ENCODE results near the gene USP10. TPM values are rescaled to one million over a fixed set of nuclear protein-coding genes. Genes with fewer than 3 reads are reported as not detected.

USP10 gene
- total RNA-seq, 1 experiment from 2014 or later, result 203 TPM

GRCh38 chr16:84803146-84803545, 103.3 kb downstream of the USP10 start:
- WGBS (ENCODE audit: extremely low coverage, insufficient read length, low lambda C conversion rate), result no CpG with 5 or more reads among the region's 9 CpGs
- no peaks in the 10 kb centered on the region for H3K79me2 ChIP-seq (ENCODE audit: insufficient read depth, low read length)

More at GRCh38 chr16:84803146-84803545, 103.3 kb downstream of the USP10 start:
- no peak overlapping the region for H3K4me2 ChIP-seq (ENCODE audit: insufficient read depth, insufficient read length, low read length)
- no peak overlapping the region for H4K5ac ChIP-seq (ENCODE audit: insufficient read length, low read depth, low read length)
- no peaks in the 10 kb centered on the region for H4K20me1 ChIP-seq (ENCODE audit: control insufficient read depth, insufficient read depth, insufficient read length)
- no peak overlapping the region for H2BK12ac ChIP-seq (ENCODE audit: insufficient read length, low read depth, low read length)
- Mint-ChIP-seq H3K4me3 (no peak overlapping the region), H3K9me3 (peaks cover 3 to 6% of the 10 kb centered on the region in 2 experiments; a peak in 3 of 5 replicates), H3K4me1 (peaks cover 6% of the 10 kb centered on the region in 2 experiments), H3K27ac (no peak overlapping the region; a peak in 1 of 7 replicates), H3K36me3 (ENCODE audit: insufficient read depth in 1 of 3, low read depth in 3 of 3) (peaks cover 0 to 3% (median 0%) of the 10 kb centered on the region in 3 experiments; a peak in 2 of 7 replicates), H3K27me3 (ENCODE audit: low read depth) (peaks cover 7% of the 10 kb centered on the region)
- no peaks in the 10 kb centered on the region for H3K4me1 ChIP-seq (ENCODE audit: insufficient read depth, low read length)
- no peak overlapping the region for H2BK5ac ChIP-seq (ENCODE audit: insufficient read length, low read length)
- no peak for DNase-seq
- H3K27ac ChIP-seq (ENCODE audit: insufficient read length, low read depth, low read length), result no peak overlapping the region
- no peak overlapping the region for H2BK120ac ChIP-seq (ENCODE audit: low read depth, low read length, poor library complexity, severe bottlenecking)
- H3K14ac ChIP-seq (ENCODE audit: insufficient read depth, low read length), result no peak overlapping the region
- no peak overlapping the region for H3K23ac ChIP-seq (ENCODE audit: insufficient read length, low read depth, low read length)
- no peak overlapping the region for H3K4ac ChIP-seq (ENCODE audit: low read depth, low read length)
- no peak overlapping the region for H2AK5ac ChIP-seq (ENCODE audit: insufficient read length, low read length)
- H3K18ac ChIP-seq (ENCODE audit: insufficient read length, low read depth, low read length), result no peak overlapping the region
- no peaks in the 10 kb centered on the region for H3K23me2 ChIP-seq (ENCODE audit: insufficient read length, low read depth, low read length, poor library complexity, severe bottlenecking)
- no peak overlapping the region for H2BK20ac ChIP-seq (ENCODE audit: low read depth, low read length, poor library complexity, severe bottlenecking)
- no peaks in the 10 kb centered on the region for H3K27me3 ChIP-seq (ENCODE audit: insufficient read depth, low read length)
- H3K9ac ChIP-seq (ENCODE audit: extremely low read depth, insufficient read length, low read length), result no peak overlapping the region
- H3T11ph ChIP-seq (ENCODE audit: low read length), result no peak overlapping the region
- H4K8ac ChIP-seq (replicated peaks; ENCODE audit: insufficient read length, low read depth, low read length), result no peak overlapping the region
- H2BK15ac ChIP-seq (ENCODE audit: low read depth, low read length), result no peak overlapping the region
- H3K56ac ChIP-seq (ENCODE audit: insufficient read length, low read depth, low read length), result no peak overlapping the region
- no peak overlapping the region for H2AFZ ChIP-seq (ENCODE audit: low read length)
- TF ChIP-seq, protein P1, sequence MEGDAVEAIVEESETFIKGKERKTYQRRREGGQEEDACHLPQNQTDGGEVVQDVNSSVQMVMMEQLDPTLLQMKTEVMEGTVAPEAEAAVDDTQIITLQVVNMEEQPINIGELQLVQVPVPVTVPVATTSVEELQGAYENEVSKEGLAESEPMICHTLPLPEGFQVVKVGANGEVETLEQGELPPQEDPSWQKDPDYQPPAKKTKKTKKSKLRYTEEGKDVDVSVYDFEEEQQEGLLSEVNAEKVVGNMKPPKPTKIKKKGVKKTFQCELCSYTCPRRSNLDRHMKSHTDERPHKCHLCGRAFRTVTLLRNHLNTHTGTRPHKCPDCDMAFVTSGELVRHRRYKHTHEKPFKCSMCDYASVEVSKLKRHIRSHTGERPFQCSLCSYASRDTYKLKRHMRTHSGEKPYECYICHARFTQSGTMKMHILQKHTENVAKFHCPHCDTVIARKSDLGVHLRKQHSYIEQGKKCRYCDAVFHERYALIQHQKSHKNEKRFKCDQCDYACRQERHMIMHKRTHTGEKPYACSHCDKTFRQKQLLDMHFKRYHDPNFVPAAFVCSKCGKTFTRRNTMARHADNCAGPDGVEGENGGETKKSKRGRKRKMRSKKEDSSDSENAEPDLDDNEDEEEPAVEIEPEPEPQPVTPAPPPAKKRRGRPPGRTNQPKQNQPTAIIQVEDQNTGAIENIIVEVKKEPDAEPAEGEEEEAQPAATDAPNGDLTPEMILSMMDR (conservative IDR thresholded peaks at IDR 0.05), result no peak
- H3K79me1 ChIP-seq (ENCODE audit: insufficient read depth, low read depth, low read length, poor library complexity, severe bottlenecking), result no peaks in the 10 kb centered on the region
- H4K91ac ChIP-seq (ENCODE audit: insufficient read length, low read depth, low read length), result no peak overlapping the region
- H3K9me3 ChIP-seq (ENCODE audit: control insufficient read depth, low read depth, low read length), result no peaks in the 10 kb centered on the region

Data from H9 (cell line).